T-helper 2 cell treated with Interferon-gamma antibody and Interleukin-4, amounts not matched to agents 5 μg/mL and 100 μg/mL, for 36 hours (primary cell): ENCODE measurements around the gene NUDT4B.
"Not testable (repeated sequence)": the region's sequence is repeated elsewhere in the genome, so short reads cannot be mapped to it uniquely, and the experiment has no call there.

Experiments used
- DNase-seq: peaks from one replicate; pipeline ENCODE4 v3.0.0; 2021; ENCODE audit warnings: low spot score
- H3K27ac Mint-ChIP-seq: one replicate; pipeline ENCODE4 v1.8.0; 2021; ENCODE audit warnings: mild to moderate bottlenecking, mixed read lengths
- H3K27me3 Mint-ChIP-seq: one replicate; pipeline ENCODE4 v1.8.0; 2021; ENCODE audit warnings: low read depth, mixed read lengths
- H3K36me3 Mint-ChIP-seq: one replicate; pipeline ENCODE4 v1.8.0; 2021; ENCODE audit warnings: low read depth, mixed read lengths
- H3K4me1 Mint-ChIP-seq: one replicate; pipeline ENCODE4 v1.8.0; 2021; ENCODE audit warnings: low read depth, mixed read lengths
- H3K4me3 Mint-ChIP-seq: one replicate; pipeline ENCODE4 v1.8.0; 2022; ENCODE audit warnings: mild to moderate bottlenecking, moderate library complexity, mixed read lengths
- H3K9me3 Mint-ChIP-seq: one replicate; pipeline ENCODE4 v1.8.0; 2021; ENCODE audit warnings: mixed read lengths

NUDT4B gene

GRCh38 chr1:148727862-148728261 is 20.7 kb upstream of the NUDT4B start:
- not testable (repeated sequence) for H3K27me3 Mint-ChIP-seq, H3K4me3 Mint-ChIP-seq, H3K9me3 Mint-ChIP-seq, H3K4me1 Mint-ChIP-seq, H3K27ac Mint-ChIP-seq, H3K36me3 Mint-ChIP-seq, DNase-seq

GRCh38 chr1:148729128-148729527 is 19.4 kb upstream of the NUDT4B start:
- H3K36me3 Mint-ChIP-seq, DNase-seq, H3K9me3 Mint-ChIP-seq, H3K27ac Mint-ChIP-seq, H3K4me1 Mint-ChIP-seq, H3K27me3 Mint-ChIP-seq, H3K4me3 Mint-ChIP-seq: not testable (repeated sequence)

- H3K27ac Mint-ChIP-seq, H3K4me1 Mint-ChIP-seq, H3K9me3 Mint-ChIP-seq, H3K4me3 Mint-ChIP-seq, H3K36me3 Mint-ChIP-seq, DNase-seq, H3K27me3 Mint-ChIP-seq: not testable (repeated sequence)
These were observed 19.0 kb upstream of the NUDT4B start for GRCh38 chr1:148729541-148729940.

GRCh38 chr1:148732277-148732676 is 16.3 kb upstream of the NUDT4B start:
- H3K4me1 Mint-ChIP-seq, H3K27ac Mint-ChIP-seq, H3K9me3 Mint-ChIP-seq, H3K36me3 Mint-ChIP-seq, DNase-seq, H3K27me3 Mint-ChIP-seq, H3K4me3 Mint-ChIP-seq: not testable (repeated sequence)

GRCh38 chr1:148733585-148734310 is 14.8 kb upstream of the NUDT4B start:
- H3K36me3 Mint-ChIP-seq, DNase-seq, H3K4me3 Mint-ChIP-seq, H3K27me3 Mint-ChIP-seq, H3K27ac Mint-ChIP-seq, H3K4me1 Mint-ChIP-seq, H3K9me3 Mint-ChIP-seq: not testable (repeated sequence)

- not testable (repeated sequence) for H3K4me3 Mint-ChIP-seq, H3K27me3 Mint-ChIP-seq, H3K27ac Mint-ChIP-seq, DNase-seq, H3K9me3 Mint-ChIP-seq, H3K36me3 Mint-ChIP-seq, H3K4me1 Mint-ChIP-seq
These were observed 14.3 kb upstream of the NUDT4B start for GRCh38 chr1:148734311-148734662.

- not testable (repeated sequence) for H3K4me3 Mint-ChIP-seq, DNase-seq, H3K4me1 Mint-ChIP-seq, H3K27ac Mint-ChIP-seq, H3K27me3 Mint-ChIP-seq, H3K9me3 Mint-ChIP-seq, H3K36me3 Mint-ChIP-seq
These were observed 13.0 kb upstream of the NUDT4B start for GRCh38 chr1:148735538-148735937.

GRCh38 chr1:148738667-148739066 is 9.9 kb upstream of the NUDT4B start:
- not testable (repeated sequence) for H3K4me3 Mint-ChIP-seq, H3K4me1 Mint-ChIP-seq, H3K27ac Mint-ChIP-seq, H3K27me3 Mint-ChIP-seq, H3K36me3 Mint-ChIP-seq, H3K9me3 Mint-ChIP-seq, DNase-seq

- not testable (repeated sequence) for H3K4me1 Mint-ChIP-seq, H3K27ac Mint-ChIP-seq, H3K4me3 Mint-ChIP-seq, H3K36me3 Mint-ChIP-seq, H3K27me3 Mint-ChIP-seq, H3K9me3 Mint-ChIP-seq, DNase-seq
These were observed 5.4 kb upstream of the NUDT4B start for GRCh38 chr1:148743200-148743599.

GRCh38 chr1:148743726-148744720 is 4.6 kb upstream of the NUDT4B start:
- not testable (repeated sequence) for H3K4me1 Mint-ChIP-seq, H3K27ac Mint-ChIP-seq, H3K27me3 Mint-ChIP-seq, DNase-seq, H3K4me3 Mint-ChIP-seq, H3K9me3 Mint-ChIP-seq, H3K36me3 Mint-ChIP-seq

- H3K9me3 Mint-ChIP-seq, H3K36me3 Mint-ChIP-seq, DNase-seq, H3K27me3 Mint-ChIP-seq, H3K27ac Mint-ChIP-seq, H3K4me3 Mint-ChIP-seq, H3K4me1 Mint-ChIP-seq: not testable (repeated sequence)
These were observed 734 bp downstream of the NUDT4B start for GRCh38 chr1:148749335-148749681.

GRCh38 chr1:148756231-148756630 is 7.7 kb downstream of the NUDT4B start:
- H3K27me3 Mint-ChIP-seq, H3K4me3 Mint-ChIP-seq, H3K36me3 Mint-ChIP-seq, H3K4me1 Mint-ChIP-seq, DNase-seq, H3K27ac Mint-ChIP-seq, H3K9me3 Mint-ChIP-seq: not testable (repeated sequence)

GRCh38 chr1:148757446-148757845 is 8.9 kb downstream of the NUDT4B start:
- not testable (repeated sequence) for H3K27ac Mint-ChIP-seq, H3K4me3 Mint-ChIP-seq, H3K36me3 Mint-ChIP-seq, H3K27me3 Mint-ChIP-seq, DNase-seq, H3K9me3 Mint-ChIP-seq, H3K4me1 Mint-ChIP-seq

- H3K4me1 Mint-ChIP-seq, H3K36me3 Mint-ChIP-seq, H3K9me3 Mint-ChIP-seq, H3K4me3 Mint-ChIP-seq, H3K27me3 Mint-ChIP-seq, DNase-seq, H3K27ac Mint-ChIP-seq: not testable (repeated sequence)
These were observed 9.8 kb downstream of the NUDT4B start for GRCh38 chr1:148758412-148758811.

- H3K4me1 Mint-ChIP-seq, H3K36me3 Mint-ChIP-seq, H3K4me3 Mint-ChIP-seq, H3K27me3 Mint-ChIP-seq, H3K27ac Mint-ChIP-seq, H3K9me3 Mint-ChIP-seq, DNase-seq: not testable (repeated sequence)
These were observed 10.4 kb downstream of the NUDT4B start for GRCh38 chr1:148758925-148759324.
